GM12878 (cell line): Measurements from ENCODE around the gene CDH9. TPM values are rescaled to one million over a fixed set of nuclear protein-coding genes. Genes with fewer than 3 reads are reported as not detected.

ENCODE experiments used
- ATAC-seq: fragments of 200-7000 bp; cut with Tn5 transposase; 3 replicates; pipeline ENCODE4 v1.9.1; 2020; ENCODE audit warnings: mild to moderate bottlenecking, moderate library complexity
- BruUV-seq: library from RNA; stranded (reverse); fragments of 400-500 nt; replicated peaks from 2 replicates; lab custom pipeline; 2021; lab: Mats Ljungman, UMichigan
- CTCF ChIA-PET: fragments of 300-600 bp; sonication (Branson Sonifier 250); formaldehyde crosslinking; extraction: SDS; loops from one replicate; lab custom pipeline; 2021; ENCODE audit warnings: inconsistent platforms; lab: Yijun Ruan, JAX
- POLR2A ChIA-PET: fragments of 350-600 bp; formaldehyde crosslinking; extraction: SDS; loops from one replicate; lab custom pipeline; 2021; ENCODE audit warnings: inconsistent platforms; lab: Charles Lee
- RAD21 ChIA-PET: fragments of 300-600 bp; sonication (Branson Sonifier 250); formaldehyde crosslinking; loops from one replicate; lab custom pipeline; 2023; ENCODE audit warnings: antibody characterized with exemption; ENCODE audit not compliant: unreplicated experiment; lab: Charles Lee
- SMC1A ChIA-PET: fragments of 300-600 bp; sonication (Branson Sonifier 250); formaldehyde crosslinking; loops from one replicate; lab custom pipeline; 2023; ENCODE audit not compliant: unreplicated experiment, uncharacterized antibody; lab: Charles Lee
- DNase-seq: peaks from one replicate; pipeline ENCODE4 v3.0.0-alpha.2; 2011; ENCODE audit warnings: low read depth, low spot score
- FAIRE-seq: peaks from 3 replicates; lab custom pipeline; 2011; peaks lifted over from hg19 to GRCh38; lab: Jason Lieb, UNC
- H2AFZ ChIP-seq: 2 replicates; pipeline ENCODE4 v1.6.0; 2011; ENCODE audit warnings: low read depth, low read length, control low read depth; ENCODE audit not compliant: control insufficient read depth
- H3K27ac ChIP-seq: 2 replicates; pipeline ENCODE4 v1.5.1; 2011; ENCODE audit warnings: control low read depth; ENCODE audit not compliant: control insufficient read depth, insufficient read depth
- H3K27me3 ChIP-seq, 2 experiments: replicated peaks in 1 of 2; 2 replicates each; pipeline versions ENCODE4 v1.6.0 to v1.6.1; 2011; ENCODE audit warnings: low read length in 1 of 2; ENCODE audit not compliant: control insufficient read depth in 2 of 2, insufficient read depth in 2 of 2
- H3K36me3 ChIP-seq, 2 experiments: 2 replicates each; pipeline ENCODE4 v1.5.1; 2011; ENCODE audit warnings: low read length in 1 of 2; ENCODE audit not compliant: control insufficient read depth in 2 of 2, insufficient read depth in 2 of 2
- H3K4me1 ChIP-seq: 2 replicates; pipeline ENCODE4 v1.6.1; 2011; ENCODE audit warnings: mild to moderate bottlenecking, low read length, moderate library complexity, mixed read lengths; ENCODE audit not compliant: control insufficient read depth, insufficient read depth
- H3K4me2 ChIP-seq: 2 replicates; pipeline ENCODE4 v1.6.0; 2011; ENCODE audit warnings: control low read depth; ENCODE audit not compliant: control insufficient read depth, insufficient read depth
- H3K4me3 ChIP-seq: fragments of 200-600 bp; sonication (generic); 2 replicates; pipeline ENCODE4 v1.5.1; 2016
- H3K79me2 ChIP-seq: 2 replicates; pipeline ENCODE4 v1.6.0; 2011; ENCODE audit warnings: low read length; ENCODE audit not compliant: control insufficient read depth, insufficient read depth
- H3K9ac ChIP-seq: 2 replicates; pipeline ENCODE4 v1.8.0; 2011; ENCODE audit warnings: low read length, control low read depth, mixed read lengths; ENCODE audit not compliant: control insufficient read depth, insufficient read depth
- H3K9me3 ChIP-seq: replicated peaks from 3 replicates; pipeline ENCODE4 v1.5.1; 2011; ENCODE audit warnings: mild to moderate bottlenecking, low read length; ENCODE audit not compliant: control insufficient read depth, insufficient read depth
- H4K20me1 ChIP-seq: 2 replicates; pipeline ENCODE4 v1.6.0; 2011; ENCODE audit not compliant: control insufficient read depth, insufficient read depth
- CEBPZ ChIP-seq: fragments of 150-350 bp; IDR thresholded peaks from 2 replicates; pipeline ENCODE4 v1.6.1; 2016; ENCODE audit warnings: low read depth, low read length
- ETV6 ChIP-seq, 2 experiments: fragments of 450-650 bp in 1 of 2; IDR thresholded peaks in 1 of 2; conservative IDR thresholded peaks in 1 of 2; 2 replicates each; pipeline ENCODE4 v1.6.1; 2014; ENCODE audit warnings: antibody characterized with exemption in 1 of 2, borderline replicate concordance in 1 of 2, low read depth in 1 of 2, mild to moderate bottlenecking in 1 of 2, moderate library complexity in 1 of 2
- FOS ChIP-seq: IDR thresholded peaks from 3 replicates; pipeline ENCODE4 v1.6.1; 2011; ENCODE audit warnings: borderline replicate concordance; ENCODE audit not compliant: insufficient read length; ENCODE audit errors: extremely low read depth
- GABPA ChIP-seq: IDR thresholded peaks from 2 replicates; pipeline ENCODE4 v1.6.1; 2014; ENCODE audit warnings: antibody characterized with exemption, low read depth, mild to moderate bottlenecking, inconsistent platforms
- LARP7 ChIP-seq: fragments of 450-650 bp; IDR thresholded peaks from 2 replicates; pipeline ENCODE4 v1.6.1; 2017; ENCODE audit warnings: mild to moderate bottlenecking
- SREBF1 ChIP-seq: IDR thresholded peaks from 2 replicates; pipeline ENCODE4 v1.6.1; 2012; ENCODE audit warnings: mild to moderate bottlenecking, low read length
- ZBTB4 ChIP-seq: fragments of 450-650 bp; formaldehyde crosslinking; IDR thresholded peaks from 2 replicates; pipeline ENCODE4 v1.4.0; 2022; ENCODE audit warnings: mild to moderate bottlenecking, moderate library complexity
- WGBS: methylation state at CpG from one replicate; pipeline ENCODE4 v1.1.6; 2016; ENCODE audit warnings: low lambda C conversion rate; ENCODE audit not compliant: insufficient replicate concordance, insufficient coverage; ENCODE audit errors: missing lambda C conversion rate; 5-methylcytosine and 5-hydroxymethylcytosine counted together
- in situ Hi-C: fragments of 300-500 bp; cut with MboI; formaldehyde crosslinking; loops from 9 replicates; pipeline ENCODE4 v1.14.3; 2018; ENCODE audit warnings: mixed read lengths
- intact Hi-C: fragments of 100-400 bp; cut with micrococcal nuclease; formaldehyde crosslinking; loops from one replicate; pipeline ENCODE4 v1.14.2; 2022; ENCODE audit not compliant: unreplicated experiment
- polyA plus RNA-seq, 11 experiments: library from polyadenylated mRNA; depleted of rRNA in 4 of 11; unstranded in 6 of 11; stranded (reverse) in 5 of 11; fragments of >200 nt; fragmentation: Nextera tagmentation in 4 of 11; fragmentation: Illumina TruSeq in 1 of 11; extraction: Ambion mirVana in 4 of 11; extraction: Trizol in 1 of 11; gene quantifications; 1 replicate in 1 of 11; 2 replicates in 10 of 11; pipeline versions ENCODE4 v1.2.1 to v1.2.3, GENCODE V29; 2011 to 2016; ENCODE audit warnings: inconsistent platforms in 2 of 11, missing spikeins in 2 of 11, low read depth in 1 of 11
- total RNA-seq, 4 experiments: library from RNA; depleted of rRNA in 3 of 4; stranded (reverse); fragments of >200 nt in 3 of 4; fragmentation: Illumina TruSeq in 1 of 4; extraction: Trizol in 1 of 4; gene quantifications; 2 replicates each; pipeline versions ENCODE4 v1.2.1 to v1.2.3, GENCODE V29; 2013 to 2021

The CDH9 gene
- total and polyA plus RNA-seq, 10 of the 15 experiments (the other 5 are each of a cell fraction or from before 2014, with no cell fraction given): not detected

GRCh38 chr5:26986985-26987384 is 51.4 kb downstream of the CDH9 start:
- BruUV-seq: no TSS peak

More at GRCh38 chr5:26986985-26987384, 51.4 kb downstream of the CDH9 start:
- Histone ChIP-seq H3K27me3 (no peaks in the 10 kb centered on the region), H4K20me1 (no peaks in the 10 kb centered on the region), H3K4me1 (no peaks in the 10 kb centered on the region), H2AFZ (no peak overlapping the region), H3K27ac (no peak overlapping the region), H3K4me3 (no peak overlapping the region), H3K79me2 (no peaks in the 10 kb centered on the region), H3K9ac (no peak overlapping the region), H3K4me2 (no peak overlapping the region), H3K9me3 (no peaks in the 10 kb centered on the region), H3K36me3 (no peaks in the 10 kb centered on the region)
- DNase-seq (no peak), FAIRE-seq (no peak), ATAC-seq (no peak)
- POLR2A ChIA-PET: no interaction called here
- in situ Hi-C loops (no loop called here), intact Hi-C loops (no loop called here)
- WGBS: 0% methylated on average over 1 of the region's 1 CpG
- RAD21 ChIA-PET: interaction anchor here (1.6 kb wide), 1 partner anchor 19 kb away, joined by 4 read pairs; no protein-coding TSS in a partner anchor
- SMC1A ChIA-PET: no interaction called here
- CTCF ChIA-PET: no interaction called here
- TF ChIP-seq SREBF1 (no peak), GABPA (no peak), ETV6 (conservative IDR thresholded peaks at IDR 0.05 in 1 of 2, IDR thresholded peaks at IDR 0.05 in 1 of 2; ENCODE audit: borderline replicate concordance in 1 of 2, low read depth in 1 of 2) (no peak), FOS (no peak), ZBTB4 (CRISPR knock-in tag) (no peak), CEBPZ (no peak), LARP7 (no peak)
- TF ChIP-seq, all 136 proteins: peak for 0
